ENCODE data around the gene SLC6A13.

DNA sequence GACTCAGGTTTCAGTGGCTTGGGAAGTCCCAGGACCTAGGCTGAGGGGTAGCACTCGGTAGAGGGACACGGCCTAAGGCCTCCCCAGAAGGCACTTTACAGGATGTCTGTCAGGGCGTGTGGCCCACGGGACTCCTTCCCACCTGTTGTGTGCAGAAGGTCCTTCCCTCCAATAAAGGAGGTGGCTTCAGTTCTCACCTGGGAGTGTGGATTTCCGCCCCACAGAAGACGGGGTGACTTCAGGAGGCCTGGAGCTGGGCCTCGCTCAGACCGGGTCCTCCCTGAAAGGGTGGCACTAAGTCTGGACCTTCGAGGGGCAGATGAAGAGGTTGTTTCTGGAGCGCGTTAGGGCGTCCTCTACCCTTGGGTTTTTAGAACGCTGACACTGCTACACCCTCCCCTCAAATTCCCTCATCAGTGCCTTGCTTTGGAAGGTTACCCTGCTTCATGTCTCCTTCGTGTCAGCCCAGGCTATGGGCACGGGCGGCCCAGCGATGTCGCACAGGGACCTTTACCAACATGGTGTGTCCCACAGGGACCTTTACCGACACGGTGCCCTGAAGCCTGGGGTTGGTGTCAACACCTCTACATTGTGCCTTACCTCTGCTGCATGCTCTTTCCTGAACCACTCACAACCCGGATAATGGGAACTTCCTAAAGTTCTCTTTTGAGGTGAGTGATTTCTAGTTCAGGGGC is 55.7 kb downstream of the SLC6A13 start:
- TF ChIP-seq, protein P1, sequence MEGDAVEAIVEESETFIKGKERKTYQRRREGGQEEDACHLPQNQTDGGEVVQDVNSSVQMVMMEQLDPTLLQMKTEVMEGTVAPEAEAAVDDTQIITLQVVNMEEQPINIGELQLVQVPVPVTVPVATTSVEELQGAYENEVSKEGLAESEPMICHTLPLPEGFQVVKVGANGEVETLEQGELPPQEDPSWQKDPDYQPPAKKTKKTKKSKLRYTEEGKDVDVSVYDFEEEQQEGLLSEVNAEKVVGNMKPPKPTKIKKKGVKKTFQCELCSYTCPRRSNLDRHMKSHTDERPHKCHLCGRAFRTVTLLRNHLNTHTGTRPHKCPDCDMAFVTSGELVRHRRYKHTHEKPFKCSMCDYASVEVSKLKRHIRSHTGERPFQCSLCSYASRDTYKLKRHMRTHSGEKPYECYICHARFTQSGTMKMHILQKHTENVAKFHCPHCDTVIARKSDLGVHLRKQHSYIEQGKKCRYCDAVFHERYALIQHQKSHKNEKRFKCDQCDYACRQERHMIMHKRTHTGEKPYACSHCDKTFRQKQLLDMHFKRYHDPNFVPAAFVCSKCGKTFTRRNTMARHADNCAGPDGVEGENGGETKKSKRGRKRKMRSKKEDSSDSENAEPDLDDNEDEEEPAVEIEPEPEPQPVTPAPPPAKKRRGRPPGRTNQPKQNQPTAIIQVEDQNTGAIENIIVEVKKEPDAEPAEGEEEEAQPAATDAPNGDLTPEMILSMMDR (IDR thresholded peaks at IDR 0.05; ENCODE audit: borderline replicate concordance, extremely low read depth, low read length, poor library complexity, severe bottlenecking), result no peak
- TF ChIP-seq EZH2 (IDR thresholded peaks at IDR 0.05; ENCODE audit: borderline replicate concordance, low read depth, low read length, severe bottlenecking), result no peak
